HG03575 (cell line): ENCODE measurements around the gene INTS14.

ENCODE experiments used
- ATAC-seq: cut with Tn5 transposase; IDR thresholded peaks from one replicate; pipeline ENCODE4 v1.9.1; 2021; ENCODE audit not compliant: unreplicated experiment, insufficient number of reproducible peaks, low FRiP score; ENCODE audit errors: extremely low read depth

The INTS14 gene

GRCh38 chr15:65610871-65611718 is at the start of gene INTS14:
Gene INTS14 (minus strand): TSS chr15:65611131. CDS start chr15:65607380, 3,751 bp downstream.
- peak; percentile 49 for ATAC-seq

- no peak for ATAC-seq
Measured at GRCh38 chr15:65659502-65660052, 48.6 kb upstream of the INTS14 start.

DNA sequence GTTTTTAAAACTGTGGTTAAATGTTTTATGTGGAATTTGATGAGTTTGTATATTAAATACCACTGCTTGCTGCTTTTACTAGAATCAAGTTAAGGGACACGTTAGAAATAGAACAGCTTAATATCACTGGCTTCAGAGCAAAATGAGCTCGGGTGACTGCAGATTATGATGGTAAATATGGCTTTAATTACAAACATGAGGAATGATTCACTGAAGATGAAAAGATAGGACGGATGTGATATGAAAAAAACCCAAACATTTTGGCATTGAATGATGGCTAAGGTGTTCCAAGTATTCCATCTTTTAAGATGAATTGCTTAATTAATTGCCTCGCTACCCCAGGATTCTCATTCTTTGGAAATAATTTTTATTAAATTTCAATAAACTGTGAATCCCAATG is 44.5 kb upstream of the INTS14 start:
- no peak for ATAC-seq

- ATAC-seq: no peak
Measured at GRCh38 chr15:65655026-65655425, 44.1 kb upstream of the INTS14 start.

DNA sequence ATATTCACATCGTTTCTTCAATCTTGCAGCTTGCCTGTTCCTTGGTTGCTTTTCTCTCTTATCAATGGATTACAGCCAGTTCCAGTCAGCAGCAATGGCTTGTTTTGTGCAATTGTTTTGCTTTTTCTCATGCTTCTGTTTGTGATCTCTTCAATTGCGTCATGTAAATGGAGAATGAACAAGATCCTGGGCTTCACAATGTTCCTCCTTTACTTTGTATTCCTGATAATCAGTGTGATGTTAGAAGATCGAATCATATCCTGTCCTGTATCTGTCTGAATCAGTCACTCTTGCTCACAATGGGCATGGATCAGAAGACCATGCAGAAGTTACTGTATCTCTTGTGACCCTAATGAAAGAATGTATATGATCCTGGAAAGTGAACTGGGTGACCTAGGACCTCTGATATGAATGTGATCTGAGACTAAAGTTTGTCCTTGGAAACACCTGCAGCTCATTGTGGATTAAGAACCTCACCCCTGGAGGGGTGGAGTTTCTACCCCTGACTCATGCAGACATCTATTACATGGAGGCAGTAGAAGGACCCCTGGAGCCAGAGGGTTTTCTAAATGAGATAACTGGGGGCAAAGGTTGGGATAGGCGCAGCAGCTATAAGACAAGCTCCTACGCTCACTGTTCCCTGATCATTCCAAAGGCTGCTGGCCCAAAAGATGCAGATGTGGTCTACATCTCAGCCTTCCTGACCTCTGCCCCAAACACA is 43.0 kb upstream of the INTS14 start:
- no peak for ATAC-seq

DNA sequence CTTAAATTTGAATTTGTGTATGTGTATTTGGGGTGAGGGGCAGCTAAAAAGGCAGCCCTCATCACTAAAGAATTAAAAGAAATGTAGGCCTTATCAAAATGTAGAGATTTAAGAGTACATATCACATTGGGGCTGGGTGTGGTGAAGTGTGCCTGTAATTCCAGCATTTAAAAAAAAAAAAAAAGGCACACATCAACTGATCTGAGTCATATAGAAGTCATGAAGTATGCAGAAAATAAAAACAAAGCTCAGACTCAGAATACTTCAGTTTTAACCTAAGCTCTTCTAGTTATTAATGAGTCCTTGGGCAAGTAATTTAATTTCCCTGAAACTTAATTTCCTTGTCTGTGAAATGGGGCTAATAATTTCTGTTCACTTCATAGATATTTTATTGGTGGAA is 42.4 kb upstream of the INTS14 start:
- ATAC-seq: no peak

DNA sequence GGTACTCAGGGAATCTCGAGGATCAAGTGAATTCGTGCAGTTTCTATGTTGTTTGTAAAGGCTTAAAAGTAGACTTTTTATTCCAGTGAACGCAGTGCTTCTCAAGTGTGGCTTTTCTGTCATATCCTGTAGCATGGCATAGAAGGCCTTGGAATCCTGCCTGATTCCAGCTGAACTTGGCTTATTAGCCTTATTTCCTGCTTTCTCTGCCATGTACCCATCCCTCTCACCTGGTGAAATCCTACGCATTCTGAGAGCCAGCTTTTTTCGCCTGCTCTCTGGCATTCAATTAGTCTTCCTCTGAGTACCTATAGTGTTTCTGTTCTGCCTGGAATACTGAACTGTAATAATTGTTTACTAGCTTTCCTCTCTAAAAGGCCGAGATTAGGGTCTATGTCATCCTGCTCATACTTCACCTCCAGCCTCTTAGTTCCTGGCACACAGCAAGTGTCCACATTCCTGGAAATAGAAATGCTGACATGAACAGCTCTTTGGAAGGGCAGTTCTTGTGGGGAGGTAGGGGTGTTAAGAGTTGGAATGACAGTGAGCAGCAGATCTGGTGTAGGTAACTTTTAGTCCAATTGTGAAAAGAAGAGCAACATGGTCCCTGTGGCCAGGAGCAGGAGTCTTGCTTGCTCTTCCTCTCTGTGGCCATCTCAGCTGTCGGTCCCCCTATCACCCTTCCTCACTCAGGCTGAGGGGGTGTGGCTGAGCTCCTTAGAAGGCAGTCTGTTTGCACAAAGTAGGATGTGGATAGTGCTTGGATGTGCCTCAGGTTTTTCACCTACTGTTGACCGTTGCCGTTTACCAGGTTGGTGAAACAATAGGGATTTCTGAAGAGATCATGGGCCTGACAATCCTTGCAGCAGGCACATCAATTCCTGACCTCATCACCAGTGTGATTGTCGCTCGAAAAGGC is 41.2 kb upstream of the INTS14 start:
- no peak for ATAC-seq

GRCh38 chr15:65651042-65651322 is 40.1 kb upstream of the INTS14 start:
- ATAC-seq: no peak

DNA sequence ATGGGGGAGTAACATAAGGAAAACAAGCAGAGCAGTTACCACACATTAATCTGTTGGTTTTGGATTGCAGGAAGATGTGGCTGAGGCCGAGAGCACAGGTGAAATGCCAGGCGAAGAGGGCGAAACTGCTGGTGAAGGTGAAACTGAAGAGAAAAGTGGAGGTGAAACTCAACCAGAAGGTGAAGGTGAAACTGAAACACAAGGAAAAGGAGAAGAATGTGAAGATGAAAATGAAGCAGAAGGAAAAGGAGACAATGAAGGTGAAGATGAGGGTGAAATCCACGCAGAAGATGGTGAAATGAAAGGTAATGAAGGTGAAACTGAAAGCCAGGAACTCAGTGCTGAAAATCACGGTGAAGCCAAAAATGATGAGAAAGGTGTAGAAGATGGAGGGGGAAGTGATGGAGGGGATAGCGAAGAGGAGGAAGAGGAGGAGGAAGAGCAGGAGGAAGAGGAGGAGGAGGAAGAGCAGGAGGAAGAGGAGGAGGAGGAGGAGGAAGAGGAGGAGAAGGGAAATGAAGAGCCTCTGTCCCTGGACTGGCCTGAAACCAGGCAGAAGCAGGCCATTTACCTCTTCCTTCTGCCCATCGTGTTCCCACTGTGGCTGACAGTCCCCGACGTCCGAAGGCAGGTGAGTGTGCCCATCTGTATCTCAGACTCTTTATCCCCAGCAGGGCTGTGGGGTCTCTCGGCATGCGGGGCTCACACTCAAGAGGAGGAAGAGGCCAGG is 39.5 kb upstream of the INTS14 start:
- ATAC-seq: no peak

GRCh38 chr15:65646486-65646885 is 35.6 kb upstream of the INTS14 start:
- ATAC-seq: no peak

GRCh38 chr15:65645392-65645791 is 34.5 kb upstream of the INTS14 start:
- no peak for ATAC-seq

DNA sequence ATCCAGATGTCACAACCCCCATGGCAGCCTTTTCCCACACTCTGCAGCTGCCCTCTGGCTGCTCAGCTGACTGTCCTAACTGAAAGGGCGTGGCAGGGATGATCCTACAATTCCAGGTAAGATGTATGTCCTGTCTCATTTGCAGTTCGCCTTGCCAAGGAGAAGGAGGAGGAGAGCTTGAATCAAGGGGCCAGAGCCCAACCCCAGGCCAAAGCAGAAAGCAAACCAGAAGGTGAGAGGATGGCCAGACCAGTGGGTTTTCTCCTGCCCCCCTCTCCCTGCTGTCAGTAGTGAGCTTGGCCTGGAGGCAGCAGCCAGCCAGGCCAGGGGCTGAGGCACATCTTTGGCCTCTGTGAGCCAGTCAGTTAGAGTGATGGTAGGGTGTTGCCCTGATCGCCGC is 33.4 kb upstream of the INTS14 start:
- no peak for ATAC-seq

DNA sequence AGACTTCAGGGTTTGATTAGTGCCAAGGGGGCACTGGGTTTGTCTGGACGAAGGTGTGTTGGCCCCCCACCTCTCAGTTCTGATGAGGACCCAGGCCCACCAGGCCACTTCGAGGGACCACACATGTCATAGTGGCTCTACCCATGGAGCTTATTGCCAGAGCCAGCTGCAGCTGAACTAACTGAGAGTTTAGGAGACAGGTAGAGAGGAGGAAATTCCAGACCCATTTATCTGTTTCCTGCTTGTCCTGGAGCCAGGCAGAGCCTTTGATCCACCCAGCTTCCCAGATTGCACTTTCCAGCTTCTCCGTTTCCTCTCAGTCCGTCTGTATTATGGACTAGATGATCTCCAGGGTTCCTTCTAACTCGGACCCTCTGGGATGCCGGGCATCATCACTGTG is 31.7 kb upstream of the INTS14 start:
- ATAC-seq: no peak

DNA sequence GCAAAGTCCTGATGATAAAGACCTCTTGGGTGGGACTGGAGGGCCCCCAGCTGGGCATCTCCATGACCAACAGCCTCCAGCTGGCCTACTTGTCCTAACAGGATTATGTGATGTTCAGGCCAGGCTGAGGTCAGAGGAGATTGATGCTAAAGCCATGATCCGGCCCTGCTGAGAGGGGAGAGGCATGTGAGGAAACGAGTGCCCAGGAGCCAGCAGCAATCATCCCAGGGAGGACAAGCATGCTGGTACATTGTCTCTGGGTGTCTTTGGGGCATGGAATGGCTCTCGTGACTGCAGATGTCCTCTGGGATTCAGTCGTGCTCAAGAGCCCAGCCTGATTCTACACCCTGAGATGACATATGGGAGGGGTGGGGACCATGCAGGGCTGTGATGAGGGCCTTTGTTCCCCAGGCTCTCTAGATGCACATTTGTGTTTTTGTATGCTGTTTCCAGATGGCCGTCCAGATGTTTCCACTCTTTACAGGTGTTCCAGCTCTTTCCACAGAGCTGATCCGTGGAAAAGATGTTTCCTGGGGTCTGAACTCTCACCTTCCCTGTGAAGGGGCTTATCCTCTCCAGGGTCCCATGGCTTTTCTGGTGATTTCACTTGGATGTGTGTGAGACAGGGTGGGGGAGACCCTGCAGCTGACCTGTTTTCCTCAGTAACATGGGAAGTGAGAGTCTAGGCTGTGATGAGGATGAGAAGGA is 31.0 kb upstream of the INTS14 start:
- ATAC-seq: no peak

DNA sequence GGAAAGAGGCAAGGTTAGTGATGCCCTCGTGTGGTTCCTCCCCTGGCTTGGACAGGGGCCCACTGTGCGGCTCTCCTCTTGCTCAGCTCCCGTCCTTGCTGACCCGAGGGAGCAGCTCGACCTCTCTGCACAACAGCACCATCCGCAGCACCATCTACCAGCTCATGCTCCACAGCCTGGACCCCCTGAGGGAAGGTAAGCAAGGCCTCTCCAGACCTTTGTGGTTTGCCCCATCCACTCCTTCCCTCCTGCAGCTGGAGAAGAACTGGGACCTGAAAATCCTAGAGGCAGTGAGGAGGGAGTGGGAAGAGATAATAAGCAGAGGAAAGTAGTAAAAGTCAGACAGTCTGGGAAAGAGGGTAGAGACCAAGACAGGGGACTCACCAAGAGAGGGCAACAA is 28.6 kb upstream of the INTS14 start:
- ATAC-seq: no peak

- ATAC-seq: no peak
Measured at GRCh38 chr15:65638681-65639089, 27.8 kb upstream of the INTS14 start.

DNA sequence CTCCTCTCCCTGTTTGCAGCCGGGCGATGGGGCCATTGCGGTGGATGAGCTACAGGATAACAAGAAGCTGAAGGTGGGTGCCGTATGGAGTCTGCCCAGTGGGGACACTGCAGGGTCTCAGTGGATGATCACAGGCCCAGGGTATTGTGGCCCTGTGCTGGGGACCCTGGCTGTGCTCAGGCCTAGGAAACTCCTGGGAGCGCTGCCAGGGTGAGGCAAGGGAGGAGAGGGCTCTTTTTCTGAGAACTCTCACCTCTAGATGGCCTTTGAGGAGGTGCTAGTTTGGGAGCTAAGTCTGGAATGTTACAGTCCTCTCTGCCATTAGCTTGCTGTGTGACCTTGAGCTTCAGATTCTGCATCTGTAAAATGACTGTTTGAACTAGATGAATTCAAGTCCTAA is 27.2 kb upstream of the INTS14 start:
- ATAC-seq: no peak

GRCh38 chr15:65634356-65634755 is 23.4 kb upstream of the INTS14 start:
- ATAC-seq: no peak
